ENCODE results near the gene ATP5IF1.

ATP5IF1 gene

GRCh38 chr1:28235755-28236655 is at the start of gene ATP5IF1:
Gene ATP5IF1 (plus strand): TSS chr1:28236124. CDS start chr1:28236184, 60 bp downstream.
- peak within 1 kb of the TSS; percentile 90 for H3K4me3 ChIP-seq (ENCODE audit: low read depth, low read length)
- H3K4me1 ChIP-seq (ENCODE audit: control insufficient read depth, insufficient read depth, low read length, unreplicated experiment), result peaks cover 5% of the 10 kb centered on the region
- H2AFZ ChIP-seq (ENCODE audit: low read length, unreplicated experiment), result peak within 1 kb of the TSS; percentile 87
- H3K79me2 ChIP-seq (ENCODE audit: control insufficient read depth, insufficient read depth, low read length, unreplicated experiment), result peaks cover 39% of the 10 kb centered on the region
- no peaks in the 10 kb centered on the region for H3K27me3 ChIP-seq (ENCODE audit: insufficient read depth, low read length)
- no peaks in the 10 kb centered on the region for H3K36me3 ChIP-seq (ENCODE audit: insufficient read depth, low read length)
- H3K27ac ChIP-seq (ENCODE audit: low read depth, low read length), result peak within 1 kb of the TSS; percentile 75

GRCh38 chr1:28190337-28190979 is 45.5 kb upstream of the ATP5IF1 start:
- Histone ChIP-seq H3K79me2 (ENCODE audit: control insufficient read depth, insufficient read depth, low read length, unreplicated experiment) (no peaks in the 10 kb centered on the region), H3K4me3 (ENCODE audit: low read depth, low read length) (no peak overlapping the region), H3K4me1 (ENCODE audit: control insufficient read depth, insufficient read depth, low read length, unreplicated experiment) (no peaks in the 10 kb centered on the region), H3K36me3 (ENCODE audit: insufficient read depth, low read length) (no peaks in the 10 kb centered on the region), H3K27me3 (ENCODE audit: insufficient read depth, low read length) (no peaks in the 10 kb centered on the region), H3K27ac (ENCODE audit: low read depth, low read length) (no peak overlapping the region), H2AFZ (ENCODE audit: low read length, unreplicated experiment) (no peak overlapping the region)

GRCh38 chr1:28190996-28191645 is 44.8 kb upstream of the ATP5IF1 start:
- no peaks in the 10 kb centered on the region for H3K27me3 ChIP-seq (ENCODE audit: insufficient read depth, low read length)
- H2AFZ ChIP-seq (ENCODE audit: low read length, unreplicated experiment), result no peak overlapping the region
- no peaks in the 10 kb centered on the region for H3K4me1 ChIP-seq (ENCODE audit: control insufficient read depth, insufficient read depth, low read length, unreplicated experiment)
- no peaks in the 10 kb centered on the region for H3K79me2 ChIP-seq (ENCODE audit: control insufficient read depth, insufficient read depth, low read length, unreplicated experiment)
- no peak overlapping the region for H3K4me3 ChIP-seq (ENCODE audit: low read depth, low read length)
- no peak overlapping the region for H3K27ac ChIP-seq (ENCODE audit: low read depth, low read length)
- no peaks in the 10 kb centered on the region for H3K36me3 ChIP-seq (ENCODE audit: insufficient read depth, low read length)

- no peaks in the 10 kb centered on the region for H3K79me2 ChIP-seq (ENCODE audit: control insufficient read depth, insufficient read depth, low read length, unreplicated experiment)
- no peak overlapping the region for H2AFZ ChIP-seq (ENCODE audit: low read length, unreplicated experiment)
- no peaks in the 10 kb centered on the region for H3K4me1 ChIP-seq (ENCODE audit: control insufficient read depth, insufficient read depth, low read length, unreplicated experiment)
- H3K27ac ChIP-seq (ENCODE audit: low read depth, low read length), result no peak overlapping the region
- peaks cover 2% of the 10 kb centered on the region; the same call in 1 of the 2 replicates for H3K36me3 ChIP-seq (ENCODE audit: insufficient read depth, low read length)
- no peaks in the 10 kb centered on the region for H3K27me3 ChIP-seq (ENCODE audit: insufficient read depth, low read length)
- H3K4me3 ChIP-seq (ENCODE audit: low read depth, low read length), result no peak overlapping the region
These were observed 42.2 kb upstream of the ATP5IF1 start for GRCh38 chr1:28193701-28194161.

- Histone ChIP-seq H3K27ac (ENCODE audit: low read depth, low read length) (no peak overlapping the region), H3K4me3 (ENCODE audit: low read depth, low read length) (no peak overlapping the region), H3K36me3 (ENCODE audit: insufficient read depth, low read length) (peaks cover 10% of the 10 kb centered on the region; the same call in 1 of the 2 replicates), H3K79me2 (ENCODE audit: control insufficient read depth, insufficient read depth, low read length, unreplicated experiment) (no peaks in the 10 kb centered on the region), H3K4me1 (ENCODE audit: control insufficient read depth, insufficient read depth, low read length, unreplicated experiment) (no peaks in the 10 kb centered on the region), H2AFZ (ENCODE audit: low read length, unreplicated experiment) (no peak overlapping the region), H3K27me3 (ENCODE audit: insufficient read depth, low read length) (no peaks in the 10 kb centered on the region)
These were observed 41.4 kb upstream of the ATP5IF1 start for GRCh38 chr1:28194326-28195035.

GRCh38 chr1:28195780-28196179 is 40.1 kb upstream of the ATP5IF1 start:
- no peaks in the 10 kb centered on the region for H3K79me2 ChIP-seq (ENCODE audit: control insufficient read depth, insufficient read depth, low read length, unreplicated experiment)
- no peaks in the 10 kb centered on the region for H3K4me1 ChIP-seq (ENCODE audit: control insufficient read depth, insufficient read depth, low read length, unreplicated experiment)
- H3K27me3 ChIP-seq (ENCODE audit: insufficient read depth, low read length), result no peaks in the 10 kb centered on the region
- no peak overlapping the region for H3K27ac ChIP-seq (ENCODE audit: low read depth, low read length)
- H3K36me3 ChIP-seq (ENCODE audit: insufficient read depth, low read length), result peaks cover 11% of the 10 kb centered on the region; the same call in 1 of the 2 replicates
- H3K4me3 ChIP-seq (ENCODE audit: low read depth, low read length), result no peak overlapping the region
- H2AFZ ChIP-seq (ENCODE audit: low read length, unreplicated experiment), result no peak overlapping the region

GRCh38 chr1:28196330-28196729 is 39.6 kb upstream of the ATP5IF1 start:
- H3K27ac ChIP-seq (ENCODE audit: low read depth, low read length), result no peak overlapping the region
- no peaks in the 10 kb centered on the region for H3K27me3 ChIP-seq (ENCODE audit: insufficient read depth, low read length)
- H2AFZ ChIP-seq (ENCODE audit: low read length, unreplicated experiment), result no peak overlapping the region
- H3K79me2 ChIP-seq (ENCODE audit: control insufficient read depth, insufficient read depth, low read length, unreplicated experiment), result no peaks in the 10 kb centered on the region
- H3K4me1 ChIP-seq (ENCODE audit: control insufficient read depth, insufficient read depth, low read length, unreplicated experiment), result no peaks in the 10 kb centered on the region
- no peak overlapping the region for H3K4me3 ChIP-seq (ENCODE audit: low read depth, low read length)
- H3K36me3 ChIP-seq (ENCODE audit: insufficient read depth, low read length), result peaks cover 12% of the 10 kb centered on the region; the same call in 1 of the 2 replicates

GRCh38 chr1:28197682-28198415 is 38.1 kb upstream of the ATP5IF1 start:
- Histone ChIP-seq H2AFZ (ENCODE audit: low read length, unreplicated experiment) (no peak overlapping the region), H3K36me3 (ENCODE audit: insufficient read depth, low read length) (peaks cover 14% of the 10 kb centered on the region; the same call in 1 of the 2 replicates), H3K4me3 (ENCODE audit: low read depth, low read length) (no peak overlapping the region), H3K79me2 (ENCODE audit: control insufficient read depth, insufficient read depth, low read length, unreplicated experiment) (no peaks in the 10 kb centered on the region), H3K4me1 (ENCODE audit: control insufficient read depth, insufficient read depth, low read length, unreplicated experiment) (no peaks in the 10 kb centered on the region), H3K27ac (ENCODE audit: low read depth, low read length) (no peak overlapping the region), H3K27me3 (ENCODE audit: insufficient read depth, low read length) (no peaks in the 10 kb centered on the region)

GRCh38 chr1:28199328-28200233 is 36.3 kb upstream of the ATP5IF1 start:
- Histone ChIP-seq H3K27ac (ENCODE audit: low read depth, low read length) (no peak overlapping the region), H3K4me1 (ENCODE audit: control insufficient read depth, insufficient read depth, low read length, unreplicated experiment) (no peaks in the 10 kb centered on the region), H3K79me2 (ENCODE audit: control insufficient read depth, insufficient read depth, low read length, unreplicated experiment) (no peaks in the 10 kb centered on the region), H3K4me3 (ENCODE audit: low read depth, low read length) (no peak overlapping the region), H3K27me3 (ENCODE audit: insufficient read depth, low read length) (no peaks in the 10 kb centered on the region), H3K36me3 (ENCODE audit: insufficient read depth, low read length) (peaks cover 26% of the 10 kb centered on the region; the same call in 1 of the 2 replicates), H2AFZ (ENCODE audit: low read length, unreplicated experiment) (no peak overlapping the region)

Data from ACC112 (cell line).